Uterus (tissue), 2 donors: ENCODE results near the gene CDCA4.
"Not testable (repeated sequence)": the region's sequence is repeated elsewhere in the genome, so short reads cannot be mapped to it uniquely, and the experiment has no call there.

Experiments used
- POLR2A ChIP-seq, 2 donors: fragments of 450-650 bp; IDR thresholded peaks; one replicate each; pipeline ENCODE4 v1.6.1; 2016; ENCODE audit warnings: antibody characterized with exemption in 2 of 2, mild to moderate bottlenecking in 1 of 2, moderate library complexity in 1 of 2
- TF ChIP-seq, protein P1 (sequence below), 4 experiments: fragments of 200-600 bp in 2 of 4; fragments of 450-650 bp in 2 of 4; sonication (generic) in 2 of 4; IDR thresholded peaks; one replicate each; pipeline ENCODE4 v1.5.1; 2016 to 2019; ENCODE audit warnings: antibody characterized with exemption in 4 of 4, mild to moderate bottlenecking in 2 of 4, moderate library complexity in 1 of 4

GRCh38 chr14:105027718-105028117, 6.8 kb upstream of the CDCA4 start:
- TF ChIP-seq, protein P1, sequence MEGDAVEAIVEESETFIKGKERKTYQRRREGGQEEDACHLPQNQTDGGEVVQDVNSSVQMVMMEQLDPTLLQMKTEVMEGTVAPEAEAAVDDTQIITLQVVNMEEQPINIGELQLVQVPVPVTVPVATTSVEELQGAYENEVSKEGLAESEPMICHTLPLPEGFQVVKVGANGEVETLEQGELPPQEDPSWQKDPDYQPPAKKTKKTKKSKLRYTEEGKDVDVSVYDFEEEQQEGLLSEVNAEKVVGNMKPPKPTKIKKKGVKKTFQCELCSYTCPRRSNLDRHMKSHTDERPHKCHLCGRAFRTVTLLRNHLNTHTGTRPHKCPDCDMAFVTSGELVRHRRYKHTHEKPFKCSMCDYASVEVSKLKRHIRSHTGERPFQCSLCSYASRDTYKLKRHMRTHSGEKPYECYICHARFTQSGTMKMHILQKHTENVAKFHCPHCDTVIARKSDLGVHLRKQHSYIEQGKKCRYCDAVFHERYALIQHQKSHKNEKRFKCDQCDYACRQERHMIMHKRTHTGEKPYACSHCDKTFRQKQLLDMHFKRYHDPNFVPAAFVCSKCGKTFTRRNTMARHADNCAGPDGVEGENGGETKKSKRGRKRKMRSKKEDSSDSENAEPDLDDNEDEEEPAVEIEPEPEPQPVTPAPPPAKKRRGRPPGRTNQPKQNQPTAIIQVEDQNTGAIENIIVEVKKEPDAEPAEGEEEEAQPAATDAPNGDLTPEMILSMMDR (IDR thresholded peaks at IDR 0.05) = not testable (repeated sequence)
- TF ChIP-seq POLR2A (IDR thresholded peaks at IDR 0.05) = not testable (repeated sequence)
